H1 (cell line): Measurements from ENCODE around the gene DYSF. TPM values are rescaled to one million over a fixed set of nuclear protein-coding genes. Genes with fewer than 3 reads are reported as not detected.

Experiments
- CTCF ChIA-PET: fragments of 300-600 bp; sonication (Branson Sonifier 250); formaldehyde crosslinking; loops from one replicate; lab custom pipeline; 2021; ENCODE audit not compliant: partially characterized antibody; lab: Charles Lee
- POLR2A ChIA-PET: fragments of 300-600 bp; sonication (Branson Sonifier 250); formaldehyde crosslinking; loops from one replicate; lab custom pipeline; 2021; ENCODE audit warnings: inconsistent platforms; ENCODE audit not compliant: partially characterized antibody; lab: Charles Lee
- DNase-seq, 2 experiments: peaks; one replicate each; pipeline versions ENCODE4 v3.0.0 to v3.0.0-alpha.2; 2010 to 2022; ENCODE audit warnings: low spot score in 2 of 2, low read depth in 1 of 2, mixed read lengths in 1 of 2
- FAIRE-seq: peaks from 2 replicates; lab custom pipeline; 2011; peaks lifted over from hg19 to GRCh38; lab: Jason Lieb, UNC
- H2AFZ ChIP-seq: 2 replicates; pipeline ENCODE4 v1.8.1; 2012; ENCODE audit warnings: low read length, inconsistent platforms
- H2AK5ac ChIP-seq: 2 replicates; pipeline ENCODE4 v1.6.1; 2013; ENCODE audit warnings: low read depth, low read length
- H2BK120ac ChIP-seq: replicated peaks from 2 replicates; pipeline ENCODE3; 2013; ENCODE audit warnings: low read depth, low read length, inconsistent platforms
- H2BK12ac ChIP-seq: 2 replicates; pipeline ENCODE4 v1.6.1; 2013; ENCODE audit warnings: low read depth, low read length
- H2BK15ac ChIP-seq: 2 replicates; pipeline ENCODE4 v1.6.1; 2013; ENCODE audit warnings: low read length
- H2BK20ac ChIP-seq: 2 replicates; pipeline ENCODE4 v1.6.1; 2013; ENCODE audit warnings: low read length
- H2BK5ac ChIP-seq: 2 replicates; pipeline ENCODE4 v1.6.1; 2013; ENCODE audit warnings: low read depth, low read length
- H3K14ac ChIP-seq: 2 replicates; pipeline ENCODE4 v1.6.1; 2013; ENCODE audit warnings: inconsistent platforms; ENCODE audit not compliant: insufficient read length
- H3K18ac ChIP-seq: 2 replicates; pipeline ENCODE4 v1.6.1; 2013; ENCODE audit warnings: low read length; ENCODE audit errors: extremely low read depth
- H3K23ac ChIP-seq: 2 replicates; pipeline ENCODE4 v1.6.1; 2013; ENCODE audit warnings: inconsistent platforms; ENCODE audit not compliant: insufficient read length
- H3K23me2 ChIP-seq: 2 replicates; pipeline ENCODE4 v1.6.1; 2013; ENCODE audit warnings: low read depth, low read length
- H3K27ac ChIP-seq: 2 replicates; pipeline ENCODE4 v1.6.1; 2011; ENCODE audit warnings: low read depth, low read length, inconsistent platforms
- H3K27me3 ChIP-seq, 4 experiments: replicated peaks in 1 of 4; 1 replicate in 1 of 4; 2 replicates in 3 of 4; pipeline versions ENCODE4 v1.6.1 to v1.8.1; 2011 to 2013; ENCODE audit warnings: low read length in 3 of 4, mild to moderate bottlenecking in 3 of 4, inconsistent platforms in 2 of 4, mixed read lengths in 2 of 4, moderate library complexity in 1 of 4; ENCODE audit not compliant: control insufficient read depth in 3 of 4, insufficient read depth in 3 of 4; ENCODE audit errors: extremely low read depth in 1 of 4
- H3K36me3 ChIP-seq, 4 experiments: 2 replicates each; pipeline versions ENCODE4 v1.6.1 to v1.8.1; 2011 to 2013; ENCODE audit warnings: mild to moderate bottlenecking in 4 of 4, low read length in 3 of 4, moderate library complexity in 2 of 4, control low read depth in 1 of 4, inconsistent platforms in 1 of 4; ENCODE audit not compliant: insufficient read depth in 4 of 4, control insufficient read depth in 2 of 4
- H3K4ac ChIP-seq: replicated peaks from 2 replicates; pipeline ENCODE3; 2013; ENCODE audit warnings: low read length, low read depth, mixed read lengths, inconsistent platforms; ENCODE audit not compliant: insufficient read length
- H3K4me1 ChIP-seq, 4 experiments: replicated peaks in 1 of 4; 1 replicate in 1 of 4; 2 replicates in 3 of 4; pipeline versions ENCODE4 v1.6.1 to v1.8.1; 2011 to 2013; ENCODE audit warnings: low read length in 3 of 4, inconsistent platforms in 2 of 4, mixed read lengths in 1 of 4; ENCODE audit not compliant: insufficient read depth in 4 of 4, control insufficient read depth in 3 of 4
- H3K4me2 ChIP-seq, 2 experiments: 2 replicates each; pipeline versions ENCODE4 v1.6.1 to v1.8.1; 2011 to 2013; ENCODE audit warnings: low read depth in 2 of 2, low read length in 2 of 2, control low read depth in 1 of 2, inconsistent platforms in 1 of 2, mild to moderate bottlenecking in 1 of 2; ENCODE audit not compliant: insufficient read depth in 1 of 2
- H3K4me3 ChIP-seq, 4 experiments: fragments of 200-600, 300-600 bp in 1 of 4; sonication (generic), shearing (Covaris generic), sonication (Bioruptor Twin) in 1 of 4; 2 replicates each; pipeline versions ENCODE4 v1.5.1 to v1.8.1; 2011 to 2016; ENCODE audit warnings: low read length in 4 of 4, low read depth in 3 of 4, control low read depth in 2 of 4, inconsistent platforms in 2 of 4, mild to moderate bottlenecking in 2 of 4, mixed read lengths in 1 of 4, moderate library complexity in 1 of 4; ENCODE audit not compliant: insufficient read depth in 2 of 4; ENCODE audit errors: extremely low read depth in 1 of 4
- H3K56ac ChIP-seq: replicated peaks from 2 replicates; pipeline ENCODE3; 2013; ENCODE audit warnings: low read depth, mild to moderate bottlenecking, mixed read lengths, low read length, inconsistent platforms; ENCODE audit not compliant: insufficient read length
- H3K79me1 ChIP-seq: 2 replicates; pipeline ENCODE4 v1.6.1; 2013; ENCODE audit warnings: low read depth, low read length, control low read depth
- H3K79me2 ChIP-seq, 2 experiments: 2 replicates each; pipeline versions ENCODE4 v1.6.1 to v1.8.1; 2012 to 2013; ENCODE audit warnings: low read length in 2 of 2, mild to moderate bottlenecking in 2 of 2, inconsistent platforms in 1 of 2; ENCODE audit not compliant: insufficient read depth in 2 of 2, control insufficient read depth in 1 of 2
- H3K9ac ChIP-seq, 4 experiments: replicated peaks in 1 of 4; 1 replicate in 1 of 4; 2 replicates in 3 of 4; pipeline versions ENCODE4 v1.6.1 to v1.8.1; 2011 to 2013; ENCODE audit warnings: low read depth in 3 of 4, low read length in 3 of 4, control low read depth in 2 of 4, mild to moderate bottlenecking in 2 of 4, moderate library complexity in 2 of 4, inconsistent platforms in 1 of 4; ENCODE audit errors: extremely low read depth in 1 of 4
- H3K9me3 ChIP-seq, 2 experiments: 2 replicates each; pipeline versions ENCODE4 v1.6.1 to v1.8.1; 2012 to 2013; ENCODE audit warnings: mild to moderate bottlenecking in 2 of 2, moderate library complexity in 2 of 2, control low read depth in 1 of 2, inconsistent platforms in 1 of 2, low read depth in 1 of 2, low read length in 1 of 2, mixed read lengths in 1 of 2; ENCODE audit not compliant: insufficient read depth in 2 of 2
- H4K20me1 ChIP-seq, 2 experiments: replicated peaks in 1 of 2; 2 replicates each; pipeline versions ENCODE3 to v1.8.1; 2011 to 2013; ENCODE audit warnings: inconsistent platforms in 2 of 2, low read length in 2 of 2, mild to moderate bottlenecking in 1 of 2; ENCODE audit not compliant: insufficient read depth in 2 of 2, control insufficient read depth in 1 of 2
- H4K5ac ChIP-seq: 2 replicates; pipeline ENCODE4 v1.6.1; 2013; ENCODE audit warnings: low read length, low read depth, mixed read lengths, inconsistent platforms; ENCODE audit not compliant: insufficient read length
- H4K8ac ChIP-seq: 2 replicates; pipeline ENCODE4 v1.8.0; 2013; ENCODE audit warnings: mild to moderate bottlenecking, moderate library complexity, low read length, inconsistent platforms; ENCODE audit not compliant: insufficient read depth; ENCODE audit errors: extremely low read depth
- H4K91ac ChIP-seq: replicated peaks from 2 replicates; pipeline ENCODE3; 2013; ENCODE audit warnings: low read length, mixed read lengths, inconsistent platforms; ENCODE audit not compliant: insufficient read length
- CTBP2 ChIP-seq: IDR thresholded peaks from 2 replicates; pipeline ENCODE4 v1.7.0; 2011; ENCODE audit warnings: borderline replicate concordance, mild to moderate bottlenecking, moderate library complexity, mixed read lengths, low read length; ENCODE audit not compliant: insufficient read depth, insufficient read length
- EZH2 ChIP-seq: fragments of 200-600 bp; sonication (generic); IDR thresholded peaks from 2 replicates; pipeline ENCODE4 v1.7.1; 2012; ENCODE audit warnings: low read depth, mild to moderate bottlenecking, moderate library complexity, low read length, inconsistent platforms; ENCODE audit not compliant: severe bottlenecking
- GABPA ChIP-seq: IDR thresholded peaks from 2 replicates; pipeline ENCODE4 v1.6.1; 2011; ENCODE audit warnings: mild to moderate bottlenecking, low read length, moderate library complexity, borderline replicate concordance; ENCODE audit not compliant: insufficient read depth
- JUN ChIP-seq: IDR thresholded peaks from 2 replicates; pipeline ENCODE4 v1.6.1; 2011; ENCODE audit warnings: low read depth, mild to moderate bottlenecking, improper control_type of control experiment, low read length
- PHF8 ChIP-seq: fragments of 200-600 bp; sonication (generic); conservative IDR thresholded peaks from 2 replicates; pipeline ENCODE4 v1.7.1; 2012; ENCODE audit warnings: low read depth, mild to moderate bottlenecking, inconsistent platforms, low read length, moderate library complexity
- SIRT6 ChIP-seq: IDR thresholded peaks from one replicate; pipeline ENCODE4 v1.7.1; 2012; ENCODE audit warnings: low read length, inconsistent platforms
- SRF ChIP-seq: IDR thresholded peaks from 2 replicates; pipeline ENCODE4 v1.6.1; 2011; ENCODE audit warnings: mild to moderate bottlenecking, low read depth, low read length, moderate library complexity
- TAF7 ChIP-seq: optimal IDR thresholded peaks from 2 replicates; pipeline ENCODE3; 2011; ENCODE audit warnings: low read depth, mild to moderate bottlenecking, inconsistent platforms, low read length, moderate library complexity, borderline replicate concordance
- YY1 ChIP-seq: IDR thresholded peaks from 2 replicates; pipeline ENCODE4 v1.6.1; 2011; ENCODE audit warnings: low read depth, mild to moderate bottlenecking, low read length
- WGBS, 2 experiments: shearing (Covaris generic) in 1 of 2; methylation state at CpG; one replicate each; pipeline versions ENCODE4 v1.1.6 to v1.1.7; 2013 to 2015; ENCODE audit warnings: low lambda C conversion rate in 2 of 2, mixed read lengths in 2 of 2, inconsistent platforms in 1 of 2, low coverage in 1 of 2, missing lambda C conversion rate in 1 of 2; ENCODE audit not compliant: insufficient replicate concordance in 2 of 2, insufficient coverage in 1 of 2, insufficient read length in 1 of 2; ENCODE audit errors: extremely low coverage in 1 of 2, missing lambda C conversion rate in 1 of 2; 5-methylcytosine and 5-hydroxymethylcytosine counted together
- polyA plus RNA-seq, 7 experiments: library from polyadenylated mRNA; depleted of rRNA in 3 of 7; stranded (reverse) in 5 of 7; unstranded in 2 of 7; fragments of >200 nt in 5 of 7; fragments of 200-250 nt in 2 of 7; gene quantifications; 1 replicate in 5 of 7; 2 replicates in 1 of 7; 4 replicates in 1 of 7; pipeline versions ENCODE4 v1.2.1 to v1.2.3, GENCODE V29; 2011 to 2013; ENCODE audit warnings: missing spikeins in 2 of 7, mixed read lengths in 2 of 7
- total RNA-seq: library from RNA; stranded (reverse); fragmentation: NEBNext Ultra II Directional; extraction: Animal tissue kit (Norgen Biotek cat#: 25700); gene quantifications from 2 replicates; pipeline ENCODE4 v1.2.1, GENCODE V29; 2021
- TF ChIP-seq, protein P1 (sequence below): IDR thresholded peaks from 2 replicates; pipeline ENCODE4 v1.6.1; 2012; ENCODE audit warnings: inconsistent platforms

Gene DYSF
- total and polyA plus RNA-seq, 2 of the 8 experiments (the other 6 are each of a cell fraction or from before 2014, with no cell fraction given): 5.8 to 7.1 TPM

DNA sequence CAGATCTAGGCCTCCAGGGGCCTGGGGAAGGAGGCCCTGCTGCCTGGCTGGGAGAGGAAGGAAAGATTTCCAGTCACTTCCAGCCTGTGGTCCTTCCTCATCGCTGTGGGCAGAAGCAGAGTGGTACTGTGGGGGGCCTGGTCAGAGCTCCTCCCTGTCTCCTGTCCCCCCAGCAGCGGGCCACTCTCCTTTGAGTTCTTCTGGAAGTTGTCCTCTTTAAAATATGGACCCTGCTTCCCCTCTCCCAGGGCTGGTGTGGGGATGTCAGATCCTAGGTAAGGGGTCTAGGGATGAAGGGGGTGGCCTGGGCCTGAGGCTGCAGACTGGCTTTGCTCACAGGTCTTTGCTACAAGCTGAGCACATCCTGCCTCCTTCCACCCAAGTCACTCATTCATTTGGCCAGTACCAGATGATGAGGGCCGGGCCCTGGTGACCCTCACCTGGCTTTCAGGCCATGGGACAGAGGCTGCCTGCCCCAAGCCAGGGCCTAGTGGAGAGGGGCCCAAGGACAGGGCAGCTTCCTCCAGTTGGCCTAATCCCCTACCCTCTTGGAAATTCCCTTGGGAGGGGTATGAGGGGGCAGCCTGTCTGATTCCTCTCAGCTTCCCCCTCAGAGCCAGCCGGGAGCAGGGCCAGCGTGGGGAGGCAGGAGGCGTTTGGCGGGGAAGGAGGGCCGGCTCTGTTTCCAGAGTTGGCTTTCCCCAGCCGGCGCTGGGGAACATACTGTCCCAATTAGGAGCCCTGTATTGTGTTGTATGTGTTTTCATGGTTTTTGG lies 231.9 kb downstream of the DYSF start:
- H3K18ac ChIP-seq: no peak overlapping the region
- H4K5ac ChIP-seq: no peak overlapping the region
- FAIRE-seq: no peak
- 89% methylated on average over 7 of the region's 10 CpGs; no CpG with 5 or more reads in 1 of the 2 experiments for WGBS, 2 experiments
- no peak overlapping the region for H3K14ac ChIP-seq
- H4K91ac ChIP-seq: no peak overlapping the region
- ChIA-PET CTCF (interaction anchor here (0.8 to 2.3 kb wide), 7 partner anchors 9 to 113 kb away, joined by 3 to 11 read pairs (median 4); no protein-coding TSS in a partner anchor), POLR2A (interaction anchor here (0.6 to 3.3 kb wide), 2 partner anchors 10 to 127 kb away, joined by 3 to 10 read pairs; no protein-coding TSS in a partner anchor)
- no peak for DNase-seq
- H2BK120ac ChIP-seq: no peak overlapping the region
- H3K79me1 ChIP-seq: no peaks in the 10 kb centered on the region
- H3K36me3 ChIP-seq: no peaks in the 10 kb centered on the region
- TF ChIP-seq SRF (no peak), SIRT6 (no peak), PHF8 (no peak), JUN (no peak), CTBP2 (no peak), EZH2 (no peak), TAF7 (no peak), GABPA (no peak), YY1 (no peak)
- TF ChIP-seq, protein P1, sequence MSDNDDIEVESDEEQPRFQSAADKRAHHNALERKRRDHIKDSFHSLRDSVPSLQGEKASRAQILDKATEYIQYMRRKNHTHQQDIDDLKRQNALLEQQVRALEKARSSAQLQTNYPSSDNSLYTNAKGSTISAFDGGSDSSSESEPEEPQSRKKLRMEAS: no peak
- no peaks in the 10 kb centered on the region for H3K9me3 ChIP-seq
- no peak overlapping the region for H3K56ac ChIP-seq
- no peak overlapping the region for H2BK5ac ChIP-seq
- no peak overlapping the region for H2AFZ ChIP-seq
- H3K4ac ChIP-seq: no peak overlapping the region
- no peak overlapping the region for H3K27ac ChIP-seq
- H3K27me3 ChIP-seq: no peaks in the 10 kb centered on the region
- H2AK5ac ChIP-seq: no peak overlapping the region
- H2BK20ac ChIP-seq: no peak overlapping the region
- no peak overlapping the region for H3K9ac ChIP-seq
- H3K4me2 ChIP-seq: no peak overlapping the region
- no peak overlapping the region for H4K8ac ChIP-seq
- no peak overlapping the region for H2BK15ac ChIP-seq
- no peaks in the 10 kb centered on the region for H4K20me1 ChIP-seq
- no peaks in the 10 kb centered on the region for H3K4me1 ChIP-seq
- no peaks in the 10 kb centered on the region; the same call in 1 of the 2 replicates for H3K23me2 ChIP-seq
- no peak overlapping the region for H2BK12ac ChIP-seq
- no peak overlapping the region for H3K23ac ChIP-seq
- H3K4me3 ChIP-seq: no peak overlapping the region
- H3K79me2 ChIP-seq: no peaks in the 10 kb centered on the region
